Subcutaneous adipose tissue (tissue), 4 donors: ENCODE data around the gene SLC13A2. TPM values are rescaled to one million over a fixed set of nuclear protein-coding genes. Genes with fewer than 3 reads are reported as not detected.

ENCODE experiments used
- total RNA-seq, 4 donors: library from RNA; depleted of rRNA; stranded (reverse); fragments of >200 nt; gene quantifications; one replicate each; pipeline ENCODE4 v1.1.0, GENCODE V29; 2016

Gene SLC13A2
- total RNA-seq, 4 donors from 2014 or later, result not detected

Other genes with a start within 250 kb of the SLC13A2 start
- 1 to 10 TPM; 2.6 to 9.5 (median 6.8) TPM for gene TMEM97, start 154.4 kb upstream of the SLC13A2 start, total RNA-seq
- gene IFT20, start 138.2 kb upstream of the SLC13A2 start, total RNA-seq, result 10 to 100 TPM; 31.0 to 43.5 (median 37.3) TPM
- 10 to 100 TPM; 14.8 to 31.8 (median 21.4) TPM for gene TNFAIP1, start 137.9 kb upstream of the SLC13A2 start, total RNA-seq
- 100 to 1,000 TPM in 1 of 4 donors, 10 to 100 TPM in 3; 56.6 to 103 (median 69.3) TPM for gene POLDIP2, start 116.1 kb upstream of the SLC13A2 start, total RNA-seq
- not detected for gene SEBOX, start 108.4 kb upstream of the SLC13A2 start, total RNA-seq
- gene VTN, start 103.3 kb upstream of the SLC13A2 start, total RNA-seq, result 1 to 10 TPM in 1 of 4 donors, under 1 TPM in 1, not detected in 2; 0.85 to 2.6 TPM
- 1 to 10 TPM; 3.8 to 7.7 (median 5.9) TPM for gene SARM1, start 102.0 kb upstream of the SLC13A2 start, total RNA-seq
- 10 to 100 TPM in 3 of 4 donors, 1 to 10 TPM in 1; 7.3 to 16.3 (median 13.1) TPM for gene SLC46A1, start 67.4 kb upstream of the SLC13A2 start, total RNA-seq
- not detected for gene FOXN1, start 32.7 kb downstream of the SLC13A2 start, total RNA-seq
- 10 to 100 TPM; 15.7 to 26.5 (median 20.8) TPM for gene UNC119, start 79.0 kb downstream of the SLC13A2 start, total RNA-seq
- gene PIGS, start 97.9 kb downstream of the SLC13A2 start, total RNA-seq, result 10 to 100 TPM; 34.9 to 86.7 (median 46.9) TPM
- 100 to 1,000 TPM in 2 of 4 donors, 10 to 100 TPM in 2; 29.4 to 355 (median 71.1) TPM for gene ALDOC, start 103.3 kb downstream of the SLC13A2 start, total RNA-seq
- 1 to 10 TPM; 1.1 to 9.0 (median 4.7) TPM for gene SPAG5, start 125.4 kb downstream of the SLC13A2 start, total RNA-seq
- 10 to 100 TPM in 2 of 4 donors, 1 to 10 TPM in 2; 6.4 to 12.3 (median 9.7) TPM for gene RSKR, start 140.5 kb downstream of the SLC13A2 start, total RNA-seq
- 100 to 1,000 TPM in 2 of 4 donors, 10 to 100 TPM in 2; 90.7 to 148 (median 116) TPM for gene BLTP2, start 171.5 kb downstream of the SLC13A2 start, total RNA-seq
- gene SDF2, start 188.3 kb downstream of the SLC13A2 start, total RNA-seq, result 10 to 100 TPM; 37.4 to 43.7 (median 39.1) TPM
- 10 to 100 TPM; 52.2 to 69.5 (median 61.4) TPM for gene SUPT6H, start 188.6 kb downstream of the SLC13A2 start, total RNA-seq
- gene PROCA1, start 238.2 kb downstream of the SLC13A2 start, total RNA-seq, result 1 to 10 TPM in 3 of 4 donors, not detected in 1; 2.0 to 8.5 (median 2.4) TPM
- gene RAB34, start 244.2 kb downstream of the SLC13A2 start, total RNA-seq, result 100 to 1,000 TPM in 1 of 4 donors, 10 to 100 TPM in 3; 43.0 to 133 (median 98.7) TPM
- 100 to 1,000 TPM; 468 to 848 (median 543) TPM for gene RPL23A, start 246.3 kb downstream of the SLC13A2 start, total RNA-seq